Daoy (cell line): ENCODE results near the gene FIBP. TPM values are rescaled to one million over a fixed set of nuclear protein-coding genes. Genes with fewer than 3 reads are reported as not detected.

Source experiments
- DNase-seq: peaks from one replicate; pipeline ENCODE4 v3.0.0-alpha.2; 2015; ENCODE audit warnings: low read depth
- total RNA-seq: library from RNA; depleted of rRNA; stranded (reverse); fragments of >200 nt; shearing (Covaris generic); gene quantifications from 2 replicates; pipeline ENCODE4 v1.2.3, GENCODE V29; 2014

The FIBP gene
- total RNA-seq, 1 experiment from 2014 or later, result 104 TPM

DNA sequence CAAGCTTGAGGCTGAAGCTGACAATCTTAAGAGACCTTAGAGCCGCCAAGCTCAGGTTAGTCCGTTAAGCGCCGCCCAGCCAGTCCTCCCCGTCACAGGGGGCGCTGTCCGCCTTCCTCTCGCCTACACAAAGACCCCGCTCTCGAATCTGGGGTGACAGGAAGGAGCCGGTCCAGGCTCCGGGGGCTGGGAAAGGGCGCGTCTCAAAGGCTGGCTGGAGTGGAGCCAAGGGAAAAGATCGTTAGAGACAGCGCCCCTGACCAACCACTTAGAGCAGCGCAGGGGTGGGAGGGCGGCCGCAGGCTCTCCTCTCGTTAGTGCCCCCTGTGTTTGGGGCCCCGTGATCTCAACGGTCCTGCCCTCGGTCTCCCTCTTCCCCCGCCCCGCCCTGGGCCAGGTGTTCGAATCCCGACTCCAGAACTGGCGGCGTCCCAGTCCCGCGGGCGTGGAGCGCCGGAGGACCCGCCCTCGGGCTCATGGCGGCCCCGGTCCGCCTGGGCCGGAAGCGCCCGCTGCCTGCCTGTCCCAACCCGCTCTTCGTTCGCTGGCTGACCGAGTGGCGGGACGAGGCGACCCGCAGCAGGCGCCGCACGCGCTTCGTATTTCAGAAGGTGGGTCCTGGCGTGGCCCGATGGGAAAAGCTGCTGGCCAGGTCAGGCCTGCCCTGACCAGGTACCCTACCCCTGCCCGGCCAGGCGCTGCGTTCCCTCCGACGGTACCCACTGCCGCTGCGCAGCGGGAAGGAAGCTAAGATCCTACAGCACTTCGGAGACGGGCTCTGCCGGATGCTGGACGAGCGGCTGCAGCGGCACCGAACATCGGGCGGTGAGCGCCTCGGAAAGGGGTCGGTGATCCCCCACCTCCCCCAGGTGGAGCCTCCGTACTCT, 27.8 kb downstream of the FIBP start, which contains the start of gene MUS81:
Gene MUS81, plus strand, starts transcription at position 156 of the 887 bp plus-strand sequence. Its CDS starts 321 bp downstream, at position 477.
- DNase-seq, result peak; percentile 98

DNA sequence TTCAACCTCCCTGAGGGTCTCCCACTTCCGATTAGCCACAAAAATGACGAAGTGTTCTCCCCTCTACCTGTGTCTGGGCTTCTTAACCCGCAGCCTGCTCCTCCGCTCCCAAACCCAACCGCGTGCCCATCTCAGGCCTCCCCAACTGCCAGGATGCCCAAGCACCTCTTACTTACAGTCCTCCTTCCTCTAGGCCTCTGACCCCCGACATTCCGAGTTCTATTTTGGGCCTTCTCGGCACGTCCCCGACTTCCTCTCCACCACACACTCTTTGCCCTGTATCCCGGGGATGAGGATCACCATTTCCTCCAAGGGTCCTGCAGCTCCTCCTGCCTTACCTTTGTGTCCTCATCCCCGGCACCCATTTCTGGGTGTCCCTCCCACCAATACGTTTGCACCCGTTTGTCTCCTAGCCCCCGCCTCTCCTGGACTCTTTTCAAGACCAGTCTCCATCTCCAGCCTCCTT, 28.4 kb downstream of the FIBP start:
- DNase-seq, result no peak

DNA sequence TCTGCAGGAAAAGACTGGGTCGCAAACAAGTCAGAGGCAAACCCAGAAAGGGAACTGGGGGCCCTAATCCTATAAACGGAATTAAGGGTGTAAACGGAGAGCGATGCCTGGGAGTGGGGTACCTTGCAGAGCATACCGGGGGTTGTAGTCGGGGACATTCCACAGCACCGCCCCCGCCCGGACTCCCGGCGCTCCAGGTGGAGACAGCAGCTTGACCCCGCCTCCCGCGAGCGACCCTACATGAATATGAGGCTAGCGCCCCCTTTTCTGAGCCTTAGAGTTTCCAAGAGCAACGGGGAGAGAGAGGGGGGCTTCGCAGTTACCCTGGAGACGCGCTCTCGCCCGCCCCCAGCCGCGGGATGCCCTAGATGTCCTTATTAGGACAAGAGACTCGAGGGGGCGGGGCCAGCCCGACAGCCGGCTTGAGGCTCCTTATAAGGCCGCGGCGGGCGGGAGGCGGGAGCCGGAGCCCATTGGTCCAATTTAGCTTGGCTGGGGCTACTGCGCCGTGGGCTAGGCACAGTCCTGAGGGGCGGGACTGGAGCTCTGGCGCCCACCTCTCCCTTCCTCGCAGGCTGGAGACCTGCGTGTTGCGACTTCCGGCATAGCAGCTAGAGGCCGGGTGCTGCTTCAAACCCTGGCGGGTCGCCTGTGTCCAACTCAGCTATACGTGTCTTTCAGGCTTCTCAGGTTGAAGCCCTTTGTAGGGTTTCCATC, 29.0 kb downstream of the FIBP start:
- DNase-seq, result peak; percentile 99

DNA sequence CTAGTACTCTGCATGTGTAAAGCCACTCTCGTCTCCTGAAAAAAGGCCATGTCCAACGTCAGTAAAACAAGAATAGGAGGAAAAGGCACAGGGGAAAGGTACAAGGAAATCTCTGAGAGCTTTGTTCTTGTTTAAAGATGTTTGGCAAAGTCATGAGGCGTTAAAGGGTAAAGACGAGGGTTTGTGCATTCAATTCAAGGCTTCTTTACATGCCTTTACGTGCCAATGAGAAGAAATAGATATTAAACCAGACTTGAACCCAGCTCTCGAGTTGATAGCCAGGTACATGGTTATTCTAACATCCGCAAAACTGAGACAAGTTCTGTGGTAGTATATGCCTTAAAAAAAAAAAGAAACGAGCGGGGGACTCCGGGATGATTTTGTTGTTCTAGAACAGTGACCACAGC, 29.6 kb downstream of the FIBP start:
- DNase-seq, result no peak

DNA sequence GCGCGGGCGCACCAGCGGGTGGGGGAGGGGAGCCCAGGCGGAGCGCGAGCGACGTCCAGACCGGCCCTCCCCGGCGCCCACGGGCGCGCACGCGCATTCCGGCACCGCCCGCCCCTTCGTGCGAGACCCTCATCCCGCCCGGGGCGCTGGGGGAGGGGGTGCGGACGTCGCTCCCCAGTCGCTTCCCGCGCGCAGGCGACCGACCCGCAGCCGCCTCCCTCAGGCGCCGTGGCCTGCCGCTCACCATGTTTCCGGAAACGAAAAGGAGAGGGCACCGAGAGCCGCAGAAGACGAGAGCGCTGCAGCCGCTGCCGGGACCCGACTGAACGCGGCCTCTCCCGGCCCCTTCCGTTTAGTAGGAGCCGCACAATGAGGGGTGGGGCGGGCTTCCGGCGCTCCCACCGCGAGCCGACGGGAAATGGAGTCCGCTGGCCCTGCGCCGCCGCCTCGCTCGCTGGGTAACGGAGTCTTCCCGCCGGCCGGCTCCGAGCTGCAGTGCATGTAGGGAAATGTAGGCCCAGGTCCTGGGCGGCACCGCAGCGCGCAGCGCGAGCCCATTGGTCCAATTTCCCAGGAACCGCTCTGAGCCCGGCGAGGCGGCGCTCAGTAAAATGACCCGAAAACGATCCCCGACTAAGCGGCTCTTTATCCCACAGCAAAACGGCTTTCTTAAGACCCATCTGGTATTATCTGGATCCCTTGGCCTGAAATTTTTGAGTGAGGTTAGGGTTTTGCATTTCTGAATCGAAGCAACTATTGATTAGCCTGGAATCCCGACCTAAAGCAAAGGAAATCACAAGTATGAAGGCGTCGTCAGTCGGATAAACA, 30.2 kb downstream of the FIBP start, which contains the start of gene CFL1:
Gene CFL1, minus strand, starts transcription at position 328 of the 828 bp plus-strand sequence. Its CDS starts 81 bp downstream, at position 247.
- DNase-seq, result peak; percentile 99

DNA sequence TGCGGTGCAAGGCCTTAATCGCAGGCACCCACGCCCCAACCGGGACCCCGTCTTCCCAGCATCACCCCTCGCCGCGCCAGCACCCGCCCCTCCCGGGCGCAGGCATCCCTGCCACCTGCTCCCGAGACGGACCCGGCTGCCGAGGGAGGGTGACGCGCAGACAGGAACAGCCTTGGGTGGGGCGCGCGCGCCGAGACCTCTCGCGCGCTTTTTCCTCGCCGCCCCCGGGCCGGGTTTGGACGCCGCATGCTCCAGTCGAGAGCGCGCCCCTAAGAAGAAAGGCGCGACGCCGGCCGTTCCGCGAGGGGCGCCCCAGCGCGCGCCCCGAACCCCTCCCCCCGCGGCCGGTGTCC, 30.8 kb downstream of the FIBP start:
- no peak for DNase-seq

DNA sequence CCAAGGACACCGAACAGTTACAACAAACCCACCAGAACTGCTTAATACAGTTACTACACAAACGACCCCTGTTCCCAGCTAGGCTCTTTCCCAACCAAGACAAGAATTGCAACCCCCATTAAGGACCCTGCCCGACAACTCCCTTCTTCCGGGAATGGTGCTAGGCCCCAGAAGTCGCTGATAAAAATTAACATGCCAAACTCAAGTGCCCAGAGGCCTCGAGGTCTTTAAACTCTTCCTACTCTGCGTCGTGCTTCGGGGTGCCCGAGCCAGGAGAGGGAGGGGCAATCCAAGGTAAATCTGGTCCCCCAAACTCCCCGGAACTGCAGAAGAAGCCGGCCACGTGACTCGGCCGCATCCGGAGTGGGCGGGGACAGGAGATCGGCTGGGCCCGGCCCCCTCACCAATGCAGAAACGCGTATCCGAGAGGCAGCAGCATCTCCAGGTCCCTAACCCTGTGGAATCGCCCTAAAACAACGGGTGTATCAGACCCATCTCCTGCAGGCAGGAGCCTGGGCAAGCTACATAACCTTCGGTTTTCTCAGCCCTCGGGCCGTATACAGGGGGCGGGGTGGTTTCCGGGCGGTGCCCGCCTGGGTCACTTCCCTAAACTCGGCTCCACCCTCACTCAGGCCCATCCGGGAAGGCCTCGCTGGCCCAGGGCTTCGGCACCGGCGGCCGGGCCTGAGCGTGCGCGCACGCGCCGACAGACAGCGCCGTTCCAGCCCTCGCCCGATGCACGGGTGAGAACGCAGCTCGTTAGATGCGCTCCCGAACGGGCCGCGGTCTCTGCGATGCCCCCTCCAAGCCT, 31.4 kb downstream of the FIBP start:
- peak; percentile 80 for DNase-seq

DNA sequence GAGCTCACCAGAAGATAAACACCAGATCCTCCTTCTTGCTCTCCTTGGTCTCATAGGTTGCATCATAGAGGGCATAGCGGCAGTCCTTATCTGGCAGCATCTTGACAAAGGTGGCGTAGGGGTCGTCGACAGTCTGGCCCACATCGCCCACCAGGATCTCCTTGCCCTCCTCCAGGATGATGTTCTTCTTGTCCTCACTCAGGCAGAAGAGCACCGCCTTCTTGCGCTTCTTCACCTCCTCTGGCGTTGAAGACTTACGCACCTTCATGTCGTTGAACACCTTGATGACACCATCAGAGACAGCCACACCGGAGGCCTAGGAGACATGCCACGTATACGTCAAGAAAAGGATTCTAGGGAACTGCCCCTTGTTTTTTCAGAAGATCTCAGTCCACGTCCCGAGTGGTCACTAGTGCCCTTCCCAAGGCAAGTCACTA, 32.3 kb downstream of the FIBP start:
- no peak for DNase-seq

DNA sequence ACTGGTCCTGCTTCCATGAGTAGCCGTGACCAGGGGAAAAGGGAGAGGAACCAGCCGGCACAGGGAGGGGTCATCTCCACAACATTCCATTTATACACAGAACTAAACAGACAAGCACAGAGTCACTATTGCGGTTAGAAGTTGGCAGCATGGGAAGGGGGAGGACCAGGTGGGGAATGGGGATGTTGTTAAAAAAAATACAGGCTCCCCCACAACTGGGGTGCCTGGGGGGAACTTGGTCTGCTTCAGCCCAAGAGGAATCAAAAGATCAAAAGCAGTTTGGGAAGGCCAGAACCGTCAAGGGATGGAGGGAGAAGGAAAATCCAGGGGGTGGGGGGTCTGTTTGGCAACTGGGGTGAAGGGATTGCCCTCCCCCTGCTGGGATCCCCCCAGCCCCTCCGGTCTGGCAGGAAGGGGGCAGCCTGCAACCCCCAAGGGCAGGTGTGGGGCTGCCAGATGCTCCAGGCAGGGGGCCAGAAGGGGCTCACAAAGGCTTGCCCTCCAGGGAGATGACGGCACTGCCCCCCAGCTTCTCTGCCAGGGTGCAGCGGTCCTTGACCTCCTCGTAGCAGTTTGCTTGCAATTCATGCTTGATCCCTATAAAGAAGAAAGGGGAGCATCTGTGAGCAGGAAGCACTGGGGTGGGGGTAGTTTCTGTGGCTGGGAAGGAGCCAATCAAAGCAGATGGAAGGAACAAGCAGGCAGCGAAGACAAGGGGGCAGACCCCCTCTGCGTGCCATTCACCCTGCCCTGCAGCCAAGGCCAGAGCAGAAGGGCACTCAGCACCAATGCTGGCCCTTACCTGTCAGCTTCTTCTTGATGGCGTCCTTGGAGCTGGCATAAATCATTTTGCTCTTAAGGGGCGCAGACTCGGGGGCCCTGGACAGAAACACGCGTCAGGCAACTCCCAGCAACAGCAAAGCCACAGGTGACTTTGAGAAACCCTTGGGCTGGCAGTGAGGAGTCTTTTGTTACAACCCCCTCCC, 33.1 kb downstream of the FIBP start:
- DNase-seq, result no peak

DNA sequence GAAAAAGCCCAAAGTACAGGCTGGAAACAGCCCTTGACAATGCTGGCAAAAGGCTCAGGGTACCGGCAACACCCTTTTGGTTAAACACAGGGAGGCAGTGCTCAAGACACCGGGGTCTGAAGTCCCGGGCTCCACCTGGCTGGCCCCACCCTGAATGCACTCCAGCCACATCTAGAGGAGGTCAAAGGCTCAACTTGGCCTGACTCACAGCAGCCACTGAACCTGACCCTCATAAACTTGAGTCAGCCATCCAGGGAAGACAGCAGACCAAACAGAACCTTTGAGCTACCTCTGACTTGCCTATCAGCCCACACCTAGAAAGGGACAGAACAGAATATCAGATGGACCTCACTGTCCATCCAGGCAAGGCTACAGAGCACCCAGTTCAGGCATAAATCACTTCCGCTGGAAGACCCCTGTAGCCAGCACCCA, 34.1 kb downstream of the FIBP start:
- DNase-seq, result no peak

DNA sequence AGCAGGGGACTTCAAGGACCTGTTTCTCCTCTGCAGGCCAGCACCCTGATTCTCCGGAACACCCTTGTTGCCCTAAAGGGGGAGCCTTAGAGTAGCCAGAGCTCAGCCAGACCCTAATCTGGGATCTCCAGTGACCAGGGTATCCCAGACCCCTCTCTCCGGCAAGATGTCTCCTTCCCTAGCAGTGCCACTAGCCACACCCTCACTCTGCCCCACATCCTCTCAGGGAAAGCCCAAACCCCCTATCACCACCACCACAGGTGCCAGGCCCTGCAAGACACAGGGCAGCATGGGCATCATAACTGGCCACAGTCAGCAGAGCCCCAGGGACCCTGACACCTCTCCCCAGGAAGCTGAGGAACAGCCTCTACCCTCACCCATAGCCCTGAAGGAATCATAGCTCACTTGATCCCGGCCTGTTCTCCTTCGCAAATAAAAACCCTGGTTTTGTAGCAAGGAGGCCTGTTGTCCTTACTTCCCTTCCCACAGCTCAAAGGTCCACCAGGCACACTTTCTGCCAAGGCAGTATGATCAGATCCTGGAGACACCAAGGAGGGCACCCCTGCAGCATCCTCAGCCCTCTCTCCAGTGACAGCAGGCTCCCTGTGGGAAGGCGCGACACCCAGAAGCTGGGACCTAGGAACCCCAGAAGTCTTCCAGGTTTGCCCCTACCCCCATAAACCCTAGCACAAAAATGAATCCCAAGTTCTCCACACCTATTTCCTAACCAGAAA, 34.9 kb downstream of the FIBP start:
- no peak for DNase-seq

DNA sequence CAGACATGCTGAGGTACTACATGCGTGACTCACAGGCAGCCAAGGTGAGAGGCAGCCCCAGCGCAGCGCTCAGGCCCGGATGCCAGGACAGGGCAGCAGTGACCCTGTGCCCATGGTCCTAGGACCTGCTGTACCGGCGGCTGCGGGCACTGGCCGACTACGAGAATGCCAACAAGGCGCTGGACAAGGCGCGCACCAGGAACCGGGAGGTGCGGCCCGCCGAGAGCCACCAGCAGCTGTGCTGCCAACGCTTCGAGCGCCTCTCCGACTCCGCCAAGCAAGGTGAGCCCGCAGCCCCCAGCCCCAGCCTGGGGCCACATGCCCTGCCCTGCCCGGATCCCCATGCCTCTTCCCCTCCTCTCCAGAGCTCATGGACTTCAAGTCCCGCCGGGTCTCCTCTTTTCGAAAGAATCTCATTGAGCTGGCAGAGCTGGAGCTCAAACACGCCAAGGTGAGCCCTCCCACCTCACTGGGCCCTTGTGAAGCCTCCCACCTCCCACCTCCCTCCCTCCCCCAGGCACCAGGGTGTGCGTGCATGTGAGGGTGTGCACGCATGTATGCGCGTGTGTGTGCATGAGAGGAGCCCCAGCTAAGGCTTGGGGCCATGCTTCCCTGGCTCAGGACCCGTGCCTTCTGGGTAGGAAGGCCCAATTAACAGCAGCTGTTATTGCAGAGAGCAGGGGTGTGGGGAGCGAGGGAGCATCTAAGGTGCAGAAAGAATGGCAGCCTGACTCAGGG, 35.6 kb downstream of the FIBP start:
- DNase-seq, result no peak

DNA sequence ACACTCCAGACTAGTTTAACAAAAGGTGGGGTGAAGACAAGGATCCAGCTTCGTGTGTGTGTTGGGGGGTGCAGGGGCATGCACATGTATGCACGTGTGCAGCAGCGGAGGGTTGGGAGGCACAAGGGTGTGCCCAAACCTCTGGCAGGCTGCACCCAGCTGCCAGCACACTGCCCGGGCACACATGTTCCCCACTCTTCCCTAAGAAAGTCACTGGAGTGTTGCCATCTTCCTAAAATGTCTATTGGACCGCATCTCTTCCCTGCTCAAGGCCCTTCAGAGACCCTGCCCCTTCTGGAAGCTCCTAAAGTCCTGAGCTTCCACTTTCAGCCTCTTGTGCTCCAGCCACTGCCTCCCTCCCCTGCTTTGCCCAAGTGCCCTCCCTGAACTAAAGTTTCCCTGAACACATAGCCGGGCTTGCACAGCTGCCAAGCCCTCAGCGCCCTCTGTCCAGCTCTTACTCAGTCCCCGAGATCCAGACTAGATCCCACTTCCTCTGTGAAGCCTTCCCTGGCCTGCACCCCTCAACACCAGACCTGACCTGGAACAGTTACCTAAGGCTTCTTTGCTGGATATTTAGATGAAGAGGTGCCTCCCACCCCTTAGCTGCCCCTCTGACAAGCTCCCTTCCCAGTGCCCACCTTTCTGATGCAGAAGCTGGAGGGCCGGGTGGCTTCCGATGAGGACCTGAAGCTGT, 36.3 kb downstream of the FIBP start:
- DNase-seq, result no peak

DNA sequence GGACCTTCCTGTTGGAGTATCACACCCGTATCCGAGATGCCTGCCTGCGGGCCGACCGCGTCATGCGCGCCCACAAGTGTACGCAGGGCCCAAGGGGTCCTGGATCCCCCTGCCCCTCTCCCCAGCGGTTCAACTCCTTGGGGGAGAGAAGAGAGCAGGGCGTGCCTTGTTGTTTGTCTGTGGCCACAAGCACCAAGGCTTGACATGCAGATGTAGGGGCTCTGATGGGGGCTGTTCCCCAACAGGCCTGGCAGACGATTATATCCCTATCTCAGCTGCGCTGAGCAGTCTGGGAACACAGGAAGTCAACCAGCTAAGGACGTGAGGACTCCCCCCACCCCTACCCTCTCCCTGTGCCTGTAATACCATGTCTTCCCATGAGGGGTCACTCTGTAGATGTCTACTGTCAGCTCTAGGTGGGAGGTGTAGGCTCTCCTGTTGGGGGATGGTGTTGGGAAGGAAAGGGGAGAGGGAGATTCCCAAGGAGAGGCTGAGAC, 37.1 kb downstream of the FIBP start:
- peak; percentile 54 for DNase-seq

DNA sequence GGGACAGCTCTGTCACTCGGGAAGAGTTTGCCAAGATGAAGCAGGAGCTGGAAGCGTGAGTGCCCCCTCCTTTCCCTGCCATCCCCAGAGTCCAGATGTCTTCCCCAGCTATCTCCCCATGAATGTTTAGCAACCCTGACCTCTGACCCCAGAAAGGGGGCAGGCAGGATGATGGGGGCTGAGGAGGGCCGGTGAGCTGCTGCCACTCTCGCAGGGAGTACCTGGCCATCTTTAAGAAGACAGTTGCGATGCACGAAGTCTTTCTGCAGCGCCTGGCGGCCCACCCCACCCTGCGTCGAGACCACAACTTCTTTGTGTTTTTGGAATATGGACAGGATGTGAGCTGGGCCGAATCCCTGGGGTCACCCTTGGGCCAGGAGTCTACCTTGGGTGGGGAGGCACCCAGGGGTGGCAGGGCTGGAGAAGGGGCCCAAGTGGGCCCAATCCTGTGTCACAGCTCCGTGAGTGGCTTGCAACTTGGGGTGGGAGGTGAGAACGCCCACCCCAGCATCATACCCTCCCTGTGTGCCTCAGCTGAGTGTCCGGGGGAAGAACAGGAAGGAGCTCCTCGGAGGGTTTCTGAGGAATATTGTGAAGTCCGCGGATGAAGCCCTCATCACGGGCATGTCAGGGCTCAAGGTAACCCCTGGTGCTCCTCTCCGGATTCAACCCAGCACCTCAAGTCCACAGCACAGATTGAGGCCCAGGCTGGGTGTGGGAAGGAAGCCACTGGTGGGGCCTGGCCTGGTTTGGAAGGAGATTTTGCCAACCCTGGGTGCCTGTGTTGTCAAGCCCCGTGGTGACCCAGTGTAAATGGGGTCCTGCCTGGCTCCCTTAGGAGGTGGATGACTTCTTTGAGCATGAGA, 37.8 kb downstream of the FIBP start:
- DNase-seq, result no peak

DNA sequence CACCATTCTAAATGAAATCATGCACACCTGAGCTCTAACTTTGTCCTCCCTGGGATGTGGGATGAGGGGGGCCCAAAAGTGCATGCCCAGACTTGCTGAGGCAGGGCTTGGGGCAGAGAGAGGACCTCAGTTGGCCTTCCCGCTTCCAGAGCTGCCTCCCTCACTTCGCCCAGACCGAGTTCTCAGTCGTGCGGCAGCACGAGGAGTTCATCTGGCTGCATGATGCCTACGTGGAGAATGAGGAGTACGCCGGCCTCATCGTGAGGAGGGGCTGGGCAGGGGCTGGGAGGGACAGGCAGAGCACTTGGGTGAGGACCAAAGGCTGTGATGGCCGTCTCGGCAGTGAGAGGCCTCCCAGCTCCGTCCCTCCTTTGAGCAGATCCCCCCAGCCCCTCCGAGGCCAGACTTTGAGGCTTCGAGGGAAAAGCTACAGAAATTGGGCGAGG, 38.5 kb downstream of the FIBP start:
- DNase-seq, result no peak
